Hepatocyte (in vitro differentiated cells): ENCODE results near the gene OR10A3.

Source experiments
- EZH2 ChIP-seq: fragments of 200-600 bp; sonication (generic); IDR thresholded peaks from 2 replicates; pipeline ENCODE4 v1.6.1; 2016; ENCODE audit warnings: antibody characterized with exemption, mild to moderate bottlenecking, borderline replicate concordance
- EZH2phosphoT487 ChIP-seq: fragments of 200-600 bp; sonication (generic); IDR thresholded peaks from one replicate; pipeline ENCODE4 v1.6.1; 2018; ENCODE audit warnings: antibody characterized with exemption, mild to moderate bottlenecking, low read depth, moderate library complexity; ENCODE audit not compliant: unreplicated experiment, severe bottlenecking
- TF ChIP-seq, protein P1 (sequence below): fragments of 200-600 bp; sonication (generic); IDR thresholded peaks from 2 replicates; pipeline ENCODE4 v1.5.1; 2016; ENCODE audit warnings: antibody characterized with exemption, mild to moderate bottlenecking; ENCODE audit not compliant: poor library complexity

DNA sequence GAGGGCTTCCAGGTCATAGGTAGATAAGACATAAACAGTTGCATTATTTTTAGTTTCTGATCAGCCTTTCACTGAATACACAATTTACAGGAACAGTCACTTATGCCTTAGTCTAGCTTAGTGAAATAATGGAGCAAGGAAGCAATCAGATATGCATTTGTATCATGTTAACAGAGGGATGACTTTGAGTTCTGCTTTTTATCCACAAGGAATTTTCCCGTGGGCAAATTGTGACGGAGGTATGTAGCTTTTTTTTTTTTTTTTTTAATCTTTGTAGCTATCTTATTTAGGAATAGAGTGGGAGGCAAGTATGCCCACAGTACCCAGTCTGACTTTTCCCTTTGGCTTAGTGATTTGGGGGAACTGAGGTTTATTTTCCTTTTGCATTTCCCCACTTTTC lies 27.2 kb upstream of the OR10A3 start:
- TF ChIP-seq EZH2 (no peak), EZH2phosphoT487 (no peak)
- TF ChIP-seq, protein P1, sequence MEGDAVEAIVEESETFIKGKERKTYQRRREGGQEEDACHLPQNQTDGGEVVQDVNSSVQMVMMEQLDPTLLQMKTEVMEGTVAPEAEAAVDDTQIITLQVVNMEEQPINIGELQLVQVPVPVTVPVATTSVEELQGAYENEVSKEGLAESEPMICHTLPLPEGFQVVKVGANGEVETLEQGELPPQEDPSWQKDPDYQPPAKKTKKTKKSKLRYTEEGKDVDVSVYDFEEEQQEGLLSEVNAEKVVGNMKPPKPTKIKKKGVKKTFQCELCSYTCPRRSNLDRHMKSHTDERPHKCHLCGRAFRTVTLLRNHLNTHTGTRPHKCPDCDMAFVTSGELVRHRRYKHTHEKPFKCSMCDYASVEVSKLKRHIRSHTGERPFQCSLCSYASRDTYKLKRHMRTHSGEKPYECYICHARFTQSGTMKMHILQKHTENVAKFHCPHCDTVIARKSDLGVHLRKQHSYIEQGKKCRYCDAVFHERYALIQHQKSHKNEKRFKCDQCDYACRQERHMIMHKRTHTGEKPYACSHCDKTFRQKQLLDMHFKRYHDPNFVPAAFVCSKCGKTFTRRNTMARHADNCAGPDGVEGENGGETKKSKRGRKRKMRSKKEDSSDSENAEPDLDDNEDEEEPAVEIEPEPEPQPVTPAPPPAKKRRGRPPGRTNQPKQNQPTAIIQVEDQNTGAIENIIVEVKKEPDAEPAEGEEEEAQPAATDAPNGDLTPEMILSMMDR = no peak
